Calu3 (cell line): Measurements from ENCODE around the gene AEBP1. TPM values are rescaled to one million over a fixed set of nuclear protein-coding genes. Genes with fewer than 3 reads are reported as not detected.

Experiments used
- BruUV-seq: library from RNA; stranded (reverse); fragments of 400-500 nt; replicated peaks from 2 replicates; lab custom pipeline; 2021; lab: Mats Ljungman, UMichigan
- CTCF ChIA-PET: fragments of 300-600 bp; sonication (Branson Sonifier 250); formaldehyde crosslinking; loops from one replicate; lab custom pipeline; 2022; ENCODE audit warnings: antibody characterized with exemption; lab: Charles Lee
- DNase-seq: peaks from one replicate; pipeline ENCODE4 v3.0.0; 2022
- H3K27ac Mint-ChIP-seq: one replicate; pipeline ENCODE4 v1.8.0; 2022; ENCODE audit warnings: mixed read lengths; ENCODE audit not compliant: unreplicated experiment
- H3K27me3 Mint-ChIP-seq: one replicate; pipeline ENCODE4 v1.8.0; 2022; ENCODE audit warnings: mixed read lengths; ENCODE audit not compliant: unreplicated experiment
- H3K36me3 Mint-ChIP-seq: one replicate; pipeline ENCODE4 v1.8.0; 2022; ENCODE audit warnings: mild to moderate bottlenecking, moderate library complexity, mixed read lengths; ENCODE audit not compliant: insufficient read depth, unreplicated experiment
- H3K4me1 Mint-ChIP-seq: one replicate; pipeline ENCODE4 v1.8.0; 2022; ENCODE audit warnings: mild to moderate bottlenecking, low read depth, mixed read lengths; ENCODE audit not compliant: unreplicated experiment
- H3K4me3 Mint-ChIP-seq: one replicate; pipeline ENCODE4 v1.8.0; 2022; ENCODE audit warnings: mild to moderate bottlenecking, low read depth, moderate library complexity, mixed read lengths; ENCODE audit not compliant: unreplicated experiment
- H3K9me3 Mint-ChIP-seq: one replicate; pipeline ENCODE4 v1.8.0; 2022; ENCODE audit warnings: low read depth, mixed read lengths; ENCODE audit not compliant: unreplicated experiment
- intact Hi-C: fragments of 100-400 bp; cut with micrococcal nuclease; formaldehyde crosslinking; loops from one replicate; pipeline ENCODE4 v1.10.0; 2022; ENCODE audit not compliant: unreplicated experiment
- total RNA-seq: library from RNA; stranded (reverse); gene quantifications from 2 replicates; pipeline ENCODE4 v1.2.3, GENCODE V29; 2022
- TF ChIP-seq, protein P1 (sequence below): fragments of 200-600 bp; IDR thresholded peaks from one replicate; pipeline ENCODE4 v1.8.0; 2022; ENCODE audit warnings: antibody characterized with exemption; ENCODE audit not compliant: unreplicated experiment

Gene AEBP1
- total RNA-seq, 1 experiment from 2014 or later = not detected

DNA sequence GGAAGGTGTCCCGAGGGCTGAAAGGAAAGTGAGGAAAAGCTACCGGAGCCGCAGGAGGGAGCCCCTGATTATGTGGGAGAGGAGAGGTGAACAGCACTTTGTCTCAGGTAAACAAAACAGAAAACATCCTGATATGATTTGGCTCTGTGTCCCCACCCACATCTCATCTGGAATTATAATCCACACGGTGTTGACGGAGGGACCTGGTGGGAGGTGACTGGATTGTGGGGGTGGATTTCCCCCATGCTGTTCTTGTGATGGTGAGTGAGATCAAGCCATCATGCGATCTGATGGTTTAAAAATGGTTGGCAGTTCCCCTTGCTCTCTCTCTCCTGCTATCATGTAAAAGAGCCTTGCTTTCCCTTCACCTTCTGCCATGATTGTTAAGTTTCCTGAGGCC, 16.2 kb downstream of the AEBP1 start:
- Mint-ChIP-seq H3K4me1 (peaks cover 19% of the 10 kb centered on the region), H3K4me3 (no peak overlapping the region), H3K27ac (no peak overlapping the region), H3K9me3 (no peaks in the 10 kb centered on the region), H3K27me3 (no peaks in the 10 kb centered on the region), H3K36me3 (peaks cover 41% of the 10 kb centered on the region)
- DNase-seq = no peak
- no TSS peak for BruUV-seq
- CTCF ChIA-PET = no interaction called here
- intact Hi-C loops = loop anchor here (5.0 kb wide), 1 partner anchor 73 kb away; no protein-coding TSS in a partner anchor
- TF ChIP-seq, protein P1, sequence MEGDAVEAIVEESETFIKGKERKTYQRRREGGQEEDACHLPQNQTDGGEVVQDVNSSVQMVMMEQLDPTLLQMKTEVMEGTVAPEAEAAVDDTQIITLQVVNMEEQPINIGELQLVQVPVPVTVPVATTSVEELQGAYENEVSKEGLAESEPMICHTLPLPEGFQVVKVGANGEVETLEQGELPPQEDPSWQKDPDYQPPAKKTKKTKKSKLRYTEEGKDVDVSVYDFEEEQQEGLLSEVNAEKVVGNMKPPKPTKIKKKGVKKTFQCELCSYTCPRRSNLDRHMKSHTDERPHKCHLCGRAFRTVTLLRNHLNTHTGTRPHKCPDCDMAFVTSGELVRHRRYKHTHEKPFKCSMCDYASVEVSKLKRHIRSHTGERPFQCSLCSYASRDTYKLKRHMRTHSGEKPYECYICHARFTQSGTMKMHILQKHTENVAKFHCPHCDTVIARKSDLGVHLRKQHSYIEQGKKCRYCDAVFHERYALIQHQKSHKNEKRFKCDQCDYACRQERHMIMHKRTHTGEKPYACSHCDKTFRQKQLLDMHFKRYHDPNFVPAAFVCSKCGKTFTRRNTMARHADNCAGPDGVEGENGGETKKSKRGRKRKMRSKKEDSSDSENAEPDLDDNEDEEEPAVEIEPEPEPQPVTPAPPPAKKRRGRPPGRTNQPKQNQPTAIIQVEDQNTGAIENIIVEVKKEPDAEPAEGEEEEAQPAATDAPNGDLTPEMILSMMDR = no peak

DNA sequence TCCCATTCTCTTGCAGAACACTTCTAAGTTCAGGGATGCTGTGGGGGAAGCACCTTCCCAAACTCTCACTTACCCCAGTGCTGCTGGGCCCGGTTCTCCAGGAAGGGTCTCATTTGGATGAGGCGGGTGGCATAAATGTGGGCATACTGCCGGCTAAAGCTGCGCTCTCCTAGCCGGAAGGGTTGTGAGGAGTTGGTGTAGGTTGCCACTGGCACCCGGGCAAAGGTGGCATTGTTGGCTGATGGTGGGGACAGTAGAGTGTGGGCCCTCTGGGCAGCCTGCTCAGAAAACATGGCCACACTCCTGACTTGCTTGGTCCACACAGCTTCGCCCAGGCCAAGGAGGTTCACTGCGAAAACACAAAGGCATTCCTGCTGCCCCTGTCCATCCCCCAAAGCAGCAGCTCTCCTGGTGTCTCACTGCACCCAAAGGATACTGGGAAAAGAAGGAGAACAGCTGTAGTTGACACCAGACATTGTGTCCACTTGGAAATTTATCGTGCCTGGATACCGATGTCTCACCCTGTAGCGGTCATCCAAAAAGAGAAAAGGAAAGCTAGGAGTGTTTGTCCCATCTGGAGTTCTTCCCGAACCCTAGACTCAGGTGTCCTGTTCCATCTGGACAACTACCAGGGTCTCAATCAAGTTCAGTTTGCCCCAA, 17.7 kb downstream of the AEBP1 start:
- H3K27me3 Mint-ChIP-seq = peaks cover 7% of the 10 kb centered on the region
- intact Hi-C loops = loop anchor here (5.0 kb wide), 1 partner anchor 75 kb away; no protein-coding TSS in a partner anchor
- TF ChIP-seq, protein P1 = no peak

DNA sequence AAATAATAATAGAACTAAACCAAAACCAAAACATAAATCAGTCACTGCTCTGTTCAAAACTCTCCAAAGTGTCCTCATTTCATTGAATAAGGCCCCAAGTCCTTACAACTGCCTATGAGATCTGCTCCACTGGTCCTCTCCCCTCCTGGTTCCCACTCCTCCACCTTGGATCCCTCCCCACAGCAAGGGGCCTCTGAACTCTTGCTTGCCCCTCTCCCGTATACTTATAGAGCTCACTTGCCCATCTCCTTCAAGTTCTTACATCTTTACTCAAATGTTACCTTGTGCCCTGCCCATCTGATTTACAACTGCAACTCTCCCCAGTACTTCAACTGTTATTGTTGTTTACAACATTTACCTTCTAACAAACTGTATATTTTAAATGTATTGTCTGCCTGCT, 18.4 kb downstream of the AEBP1 start:
- Mint-ChIP-seq H3K4me3 (peak overlapping the region; percentile 75), H3K27ac (peak overlapping the region; percentile 84), H3K36me3 (peaks cover 24% of the 10 kb centered on the region), H3K9me3 (no peaks in the 10 kb centered on the region), H3K4me1 (peaks cover 19% of the 10 kb centered on the region), H3K27me3 (peaks cover 14% of the 10 kb centered on the region)
- no peak for DNase-seq
- CTCF ChIA-PET = interaction anchor here (0.6 to 1.8 kb wide), 3 partner anchors 9 to 47 kb away, joined by 4 to 5 read pairs (median 5); no protein-coding TSS in a partner anchor
- TF ChIP-seq, protein P1 = no peak
- intact Hi-C loops = loop anchor here (5.0 kb wide), 1 partner anchor 75 kb away; no protein-coding TSS in a partner anchor
- BruUV-seq = no TSS peak

More for the DNA sequence above, 17.7 kb downstream of the AEBP1 start:
- Mint-ChIP-seq H3K27ac (peak overlapping the region; percentile 84), H3K36me3 (peaks cover 30% of the 10 kb centered on the region), H3K9me3 (no peaks in the 10 kb centered on the region), H3K4me3 (peak overlapping the region; percentile 75), H3K4me1 (peaks cover 19% of the 10 kb centered on the region)
- DNase-seq = no peak
- no TSS peak for BruUV-seq
- CTCF ChIA-PET = interaction anchor here (0.6 to 1.8 kb wide), 2 partner anchors 9 to 33 kb away, joined by 4 to 5 read pairs; no protein-coding TSS in a partner anchor

DNA sequence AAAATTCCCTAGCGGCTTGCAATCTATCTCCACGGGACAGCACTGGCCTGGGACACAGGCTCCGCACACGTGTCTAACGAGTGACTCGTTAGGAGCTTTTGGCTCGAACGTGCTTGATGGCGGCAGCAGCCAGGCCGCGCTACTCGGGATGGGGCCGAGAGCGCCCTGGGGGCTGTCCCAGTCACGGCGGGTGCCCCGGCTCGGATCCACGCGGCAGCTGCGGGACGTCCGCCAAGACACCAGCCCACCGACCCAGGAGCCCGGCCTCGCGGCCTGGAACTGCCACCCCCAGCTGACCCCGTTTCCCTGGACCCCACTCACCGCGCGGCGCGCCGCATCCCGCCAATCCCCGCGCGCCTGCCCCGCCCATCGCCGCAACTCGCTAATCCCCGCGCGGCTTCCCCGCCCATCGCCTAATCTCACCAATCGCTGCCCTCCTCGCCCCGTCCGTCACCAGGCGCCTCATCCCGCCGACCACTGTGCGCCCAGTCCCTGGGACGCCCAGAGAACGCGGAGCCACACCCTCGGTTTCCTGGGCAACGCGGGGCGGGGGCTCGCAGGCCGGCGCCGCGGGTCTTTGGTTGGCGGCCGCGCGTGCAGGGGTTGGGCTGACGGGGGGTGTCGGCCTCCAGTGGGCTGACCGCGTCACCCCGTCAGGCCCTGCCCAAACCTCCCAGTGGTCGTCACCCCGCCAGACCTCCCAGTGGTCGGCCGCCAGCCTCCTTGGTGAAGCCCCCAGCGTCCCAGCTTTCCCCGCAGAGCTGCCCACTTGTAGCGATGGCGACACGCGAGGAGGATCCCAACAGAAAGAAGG, 19.3 kb downstream of the AEBP1 start, which contains the start of gene POLD2:
Gene POLD2, minus strand, starts transcription at position 359 of the 814 bp plus-strand sequence. CDS start 1,495 bp downstream, outside the sequence.
- Mint-ChIP-seq H3K4me3 (peak within 1 kb of the TSS; percentile 75), H3K4me1 (peaks cover 19% of the 10 kb centered on the region), H3K27ac (peak within 1 kb of the TSS; percentile 84), H3K27me3 (peaks cover 22% of the 10 kb centered on the region), H3K36me3 (peaks cover 24% of the 10 kb centered on the region), H3K9me3 (no peaks in the 10 kb centered on the region)
- CTCF ChIA-PET = interaction anchor here (0.6 to 1.8 kb wide), 4 partner anchors 8 to 117 kb away, joined by 3 to 5 read pairs (median 4); no protein-coding TSS in a partner anchor
- TF ChIP-seq, protein P1 = no peak
- BruUV-seq = no TSS peak
- peak; percentile 100 for DNase-seq
- intact Hi-C loops = loop anchor here (5.0 kb wide), 1 partner anchor 76 kb away; no protein-coding TSS in a partner anchor
